Measurements from ENCODE around the gene TP73. TPM values are rescaled to one million over a fixed set of nuclear protein-coding genes. Genes with fewer than 3 reads are reported as not detected.

TP73 gene
- polyA plus RNA-seq, 1 donor from 2014 or later, result not detected

- Histone ChIP-seq H3K27me3 (ENCODE audit: insufficient read depth, low read depth, low read length) (no peaks in the 10 kb centered on the region), H3K79me2 (replicated peaks; ENCODE audit: insufficient read depth, low read length) (no peaks in the 10 kb centered on the region), H3K4me3 (ENCODE audit: low read length) (no peak overlapping the region), H3K9me2 (ENCODE audit: insufficient read depth, low read length) (no peaks in the 10 kb centered on the region), H3K9ac (ENCODE audit: low read length) (no peak overlapping the region), H3K4me2 (ENCODE audit: low read length) (no peak overlapping the region), H4K20me1 (ENCODE audit: insufficient read depth) (no peaks in the 10 kb centered on the region), H3F3A (ENCODE audit: insufficient read depth, low read length, poor library complexity, severe bottlenecking) (no peaks in the 10 kb centered on the region), H2AFZ (ENCODE audit: low read depth, low read length) (no peak overlapping the region), H3K36me3 (ENCODE audit: insufficient read depth, low read length) (no peaks in the 10 kb centered on the region), H3K27ac (ENCODE audit: low read length) (no peak overlapping the region), H3K9me3 (ENCODE audit: low read length) (no peaks in the 10 kb centered on the region)
- TF ChIP-seq MXI1 (conservative IDR thresholded peaks at IDR 0.05; ENCODE audit: poor library complexity, severe bottlenecking) (no peak), RAD21 (conservative IDR thresholded peaks at IDR 0.05) (no peak), SMC3 (conservative IDR thresholded peaks at IDR 0.05; ENCODE audit: poor library complexity) (no peak), EZH2 (IDR thresholded peaks at IDR 0.05; ENCODE audit: borderline replicate concordance, insufficient read depth, low read length, poor library complexity, severe bottlenecking) (no peak), TAF1 (IDR thresholded peaks at IDR 0.05; ENCODE audit: low read depth) (no peak), POLR2AphosphoS5 (IDR thresholded peaks at IDR 0.05) (no peak)
- TF ChIP-seq, protein P1, sequence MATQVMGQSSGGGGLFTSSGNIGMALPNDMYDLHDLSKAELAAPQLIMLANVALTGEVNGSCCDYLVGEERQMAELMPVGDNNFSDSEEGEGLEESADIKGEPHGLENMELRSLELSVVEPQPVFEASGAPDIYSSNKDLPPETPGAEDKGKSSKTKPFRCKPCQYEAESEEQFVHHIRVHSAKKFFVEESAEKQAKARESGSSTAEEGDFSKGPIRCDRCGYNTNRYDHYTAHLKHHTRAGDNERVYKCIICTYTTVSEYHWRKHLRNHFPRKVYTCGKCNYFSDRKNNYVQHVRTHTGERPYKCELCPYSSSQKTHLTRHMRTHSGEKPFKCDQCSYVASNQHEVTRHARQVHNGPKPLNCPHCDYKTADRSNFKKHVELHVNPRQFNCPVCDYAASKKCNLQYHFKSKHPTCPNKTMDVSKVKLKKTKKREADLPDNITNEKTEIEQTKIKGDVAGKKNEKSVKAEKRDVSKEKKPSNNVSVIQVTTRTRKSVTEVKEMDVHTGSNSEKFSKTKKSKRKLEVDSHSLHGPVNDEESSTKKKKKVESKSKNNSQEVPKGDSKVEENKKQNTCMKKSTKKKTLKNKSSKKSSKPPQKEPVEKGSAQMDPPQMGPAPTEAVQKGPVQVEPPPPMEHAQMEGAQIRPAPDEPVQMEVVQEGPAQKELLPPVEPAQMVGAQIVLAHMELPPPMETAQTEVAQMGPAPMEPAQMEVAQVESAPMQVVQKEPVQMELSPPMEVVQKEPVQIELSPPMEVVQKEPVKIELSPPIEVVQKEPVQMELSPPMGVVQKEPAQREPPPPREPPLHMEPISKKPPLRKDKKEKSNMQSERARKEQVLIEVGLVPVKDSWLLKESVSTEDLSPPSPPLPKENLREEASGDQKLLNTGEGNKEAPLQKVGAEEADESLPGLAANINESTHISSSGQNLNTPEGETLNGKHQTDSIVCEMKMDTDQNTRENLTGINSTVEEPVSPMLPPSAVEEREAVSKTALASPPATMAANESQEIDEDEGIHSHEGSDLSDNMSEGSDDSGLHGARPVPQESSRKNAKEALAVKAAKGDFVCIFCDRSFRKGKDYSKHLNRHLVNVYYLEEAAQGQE (IDR thresholded peaks at IDR 0.05; ENCODE audit: borderline replicate concordance), result no peak
- TF ChIP-seq, protein P2, sequence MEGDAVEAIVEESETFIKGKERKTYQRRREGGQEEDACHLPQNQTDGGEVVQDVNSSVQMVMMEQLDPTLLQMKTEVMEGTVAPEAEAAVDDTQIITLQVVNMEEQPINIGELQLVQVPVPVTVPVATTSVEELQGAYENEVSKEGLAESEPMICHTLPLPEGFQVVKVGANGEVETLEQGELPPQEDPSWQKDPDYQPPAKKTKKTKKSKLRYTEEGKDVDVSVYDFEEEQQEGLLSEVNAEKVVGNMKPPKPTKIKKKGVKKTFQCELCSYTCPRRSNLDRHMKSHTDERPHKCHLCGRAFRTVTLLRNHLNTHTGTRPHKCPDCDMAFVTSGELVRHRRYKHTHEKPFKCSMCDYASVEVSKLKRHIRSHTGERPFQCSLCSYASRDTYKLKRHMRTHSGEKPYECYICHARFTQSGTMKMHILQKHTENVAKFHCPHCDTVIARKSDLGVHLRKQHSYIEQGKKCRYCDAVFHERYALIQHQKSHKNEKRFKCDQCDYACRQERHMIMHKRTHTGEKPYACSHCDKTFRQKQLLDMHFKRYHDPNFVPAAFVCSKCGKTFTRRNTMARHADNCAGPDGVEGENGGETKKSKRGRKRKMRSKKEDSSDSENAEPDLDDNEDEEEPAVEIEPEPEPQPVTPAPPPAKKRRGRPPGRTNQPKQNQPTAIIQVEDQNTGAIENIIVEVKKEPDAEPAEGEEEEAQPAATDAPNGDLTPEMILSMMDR (IDR thresholded peaks at IDR 0.05; ENCODE audit: poor library complexity, severe bottlenecking), result no peak
Measured at GRCh38 chr1:3727042-3727824, 74.9 kb downstream of the TP73 start.

- no peaks in the 10 kb centered on the region for H3K9me3 ChIP-seq (ENCODE audit: low read length)
- no peak overlapping the region for H3K4me3 ChIP-seq (ENCODE audit: low read length)
- H2AFZ ChIP-seq (ENCODE audit: low read depth, low read length), result no peak overlapping the region
- no peaks in the 10 kb centered on the region for H3F3A ChIP-seq (ENCODE audit: insufficient read depth, low read length, poor library complexity, severe bottlenecking)
- no peaks in the 10 kb centered on the region for H3K79me2 ChIP-seq (replicated peaks; ENCODE audit: insufficient read depth, low read length)
- H3K4me2 ChIP-seq (ENCODE audit: low read length), result no peak overlapping the region
- no peaks in the 10 kb centered on the region for H3K27me3 ChIP-seq (ENCODE audit: insufficient read depth, low read depth, low read length)
- no peak for TF ChIP-seq EP300 (conservative IDR thresholded peaks at IDR 0.05; ENCODE audit: poor library complexity, severe bottlenecking)
- TF ChIP-seq RAD21 (conservative IDR thresholded peaks at IDR 0.05), result no peak
- no peak for TF ChIP-seq EZH2 (IDR thresholded peaks at IDR 0.05; ENCODE audit: borderline replicate concordance, insufficient read depth, low read length, poor library complexity, severe bottlenecking)
- TF ChIP-seq, protein P2 (IDR thresholded peaks at IDR 0.05; ENCODE audit: poor library complexity, severe bottlenecking), result no peak
- TF ChIP-seq, protein P1 (IDR thresholded peaks at IDR 0.05; ENCODE audit: borderline replicate concordance), result no peak
- no peak for TF ChIP-seq TAF1 (IDR thresholded peaks at IDR 0.05; ENCODE audit: low read depth)
- no peak for TF ChIP-seq SMC3 (conservative IDR thresholded peaks at IDR 0.05; ENCODE audit: poor library complexity)
- no peak for TF ChIP-seq POLR2AphosphoS5 (IDR thresholded peaks at IDR 0.05)
- TF ChIP-seq MXI1 (conservative IDR thresholded peaks at IDR 0.05; ENCODE audit: poor library complexity, severe bottlenecking), result no peak
- no peak overlapping the region for H3K9ac ChIP-seq (ENCODE audit: low read length)
- no peaks in the 10 kb centered on the region for H3K9me2 ChIP-seq (ENCODE audit: insufficient read depth, low read length)
- H4K20me1 ChIP-seq (ENCODE audit: insufficient read depth), result no peaks in the 10 kb centered on the region
- no peaks in the 10 kb centered on the region for H3K36me3 ChIP-seq (ENCODE audit: insufficient read depth, low read length)
- no peak overlapping the region for H3K27ac ChIP-seq (ENCODE audit: low read length)
Measured at GRCh38 chr1:3727825-3728776, 75.8 kb downstream of the TP73 start.

Measured in neural cell (in vitro differentiated cells).